SW 1271 (cell line): Measurements from ENCODE around the gene PITHD1.
"Not testable (repeated sequence)": the region's sequence is repeated elsewhere in the genome, so short reads cannot be mapped to it uniquely, and the experiment has no call there.

Experiments used
- DNase-seq, 2 experiments: peaks; one replicate each; lab custom pipeline; 2025; lab: John Stamatoyannopoulos, UW

PITHD1 gene

DNA sequence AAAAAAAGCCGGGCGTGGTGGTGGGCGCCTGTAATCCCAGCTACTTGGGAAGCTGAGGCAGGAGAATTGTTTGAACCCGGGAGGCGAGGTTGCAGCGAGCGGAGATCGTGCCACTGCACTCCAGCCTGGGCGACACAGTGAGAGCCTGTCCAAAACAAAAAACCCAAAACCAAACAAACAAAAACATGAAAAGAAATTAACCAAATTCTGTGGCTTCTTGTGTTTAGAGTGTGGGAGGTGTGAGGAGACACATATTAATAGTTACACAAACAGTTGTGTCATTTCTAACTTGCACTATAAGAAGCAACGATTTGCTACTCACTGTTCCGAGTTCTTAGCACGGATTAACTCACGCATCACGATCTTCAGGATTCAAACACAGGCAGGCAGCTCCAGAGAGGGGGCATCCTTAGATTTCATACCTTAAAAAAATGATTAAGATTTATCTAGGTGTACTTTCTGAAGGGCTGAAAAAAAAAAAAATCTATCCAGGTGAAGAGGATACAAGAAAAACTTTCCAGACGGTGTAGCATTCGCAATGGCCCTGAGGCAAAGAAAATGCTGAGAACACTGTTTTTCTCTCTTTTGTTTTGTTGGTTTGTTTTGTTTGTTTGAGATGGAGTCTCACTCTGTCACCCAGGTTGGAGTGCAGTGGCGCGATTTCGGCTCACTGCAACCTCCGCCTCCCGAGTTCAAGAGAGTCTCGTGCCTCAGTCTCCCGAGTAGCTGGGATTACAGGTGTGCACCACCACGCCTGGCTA lies 47.7 kb downstream of the PITHD1 start:
- DNase-seq = no peak

DNA sequence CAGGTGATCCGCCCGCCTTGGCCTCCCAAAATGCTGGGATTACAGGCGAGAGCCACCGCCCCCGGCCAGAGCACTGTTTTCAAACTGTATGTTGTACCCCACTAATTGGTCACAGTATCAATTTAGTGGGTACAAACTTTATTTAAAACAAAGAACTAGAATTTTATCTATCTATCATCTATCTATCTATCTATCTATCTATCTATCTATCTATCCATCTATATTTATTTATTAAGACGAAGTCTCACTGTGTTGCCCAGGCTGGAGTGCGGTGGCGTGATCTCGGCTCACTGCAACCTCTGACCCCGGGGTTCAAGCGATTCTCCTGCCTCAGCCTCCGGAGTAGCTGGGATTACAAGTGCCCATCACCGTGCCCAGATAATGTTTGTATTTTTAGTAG lies 48.4 kb downstream of the PITHD1 start:
- not testable (repeated sequence) for DNase-seq

DNA sequence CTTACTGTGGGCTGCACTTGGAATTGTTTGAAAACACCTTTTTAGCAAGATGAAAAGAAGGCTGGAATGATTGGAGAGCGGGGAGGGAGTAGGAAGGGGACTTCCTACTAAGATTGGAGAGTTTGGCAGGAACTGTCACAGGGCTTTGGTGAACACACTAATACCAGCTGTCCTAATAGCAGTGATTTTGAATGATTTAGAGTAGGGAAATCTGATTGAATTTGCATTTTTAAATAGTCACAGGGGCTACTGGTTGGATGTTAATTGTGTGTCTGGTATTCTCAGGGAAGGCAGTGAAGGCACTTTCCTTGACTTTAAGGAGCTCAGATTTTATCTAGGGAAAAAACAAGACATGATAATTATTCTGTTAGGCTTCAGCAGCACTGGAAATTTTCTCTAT lies 49.5 kb downstream of the PITHD1 start:
- no peak for DNase-seq

DNA sequence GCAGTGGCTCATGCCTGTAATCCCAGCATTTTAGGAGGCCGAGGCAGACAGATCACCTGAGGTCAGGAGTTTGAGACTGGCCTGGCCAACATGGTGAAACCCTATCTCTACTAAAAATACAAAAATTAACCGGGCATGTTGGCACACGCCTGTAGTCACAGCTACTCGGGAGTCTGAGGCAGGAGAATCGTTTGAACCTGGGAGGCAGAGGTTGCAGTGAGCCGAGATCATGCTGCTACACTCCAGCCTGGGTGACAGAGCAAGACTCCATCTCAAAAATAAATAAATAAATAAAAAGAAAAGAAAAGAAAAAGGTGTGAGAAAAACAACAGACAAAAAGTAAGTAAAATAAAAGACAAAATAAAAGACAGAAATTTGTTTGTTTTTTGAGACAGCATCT lies 55.9 kb downstream of the PITHD1 start:
- not testable (repeated sequence) for DNase-seq

DNA sequence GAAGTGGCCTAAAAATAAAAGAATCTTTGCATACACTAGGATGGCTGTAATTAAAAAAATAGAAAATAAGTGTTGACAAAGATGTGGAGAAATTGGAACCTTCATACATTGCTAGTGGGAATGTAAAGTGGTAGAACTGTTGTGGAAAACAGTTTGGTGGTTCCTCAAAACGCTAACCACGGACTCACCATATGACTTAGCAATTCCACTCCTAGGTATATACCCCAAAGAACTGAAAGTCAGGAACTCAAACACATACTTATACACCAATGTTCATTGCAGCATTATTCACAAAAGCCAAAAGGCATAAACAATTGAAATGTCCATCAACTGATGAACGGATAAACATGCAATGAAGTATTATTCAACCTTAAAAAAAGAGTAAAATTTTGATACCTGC lies 57.8 kb downstream of the PITHD1 start:
- no peak for DNase-seq
